Measurements from ENCODE around the gene TBX18.

DNA sequence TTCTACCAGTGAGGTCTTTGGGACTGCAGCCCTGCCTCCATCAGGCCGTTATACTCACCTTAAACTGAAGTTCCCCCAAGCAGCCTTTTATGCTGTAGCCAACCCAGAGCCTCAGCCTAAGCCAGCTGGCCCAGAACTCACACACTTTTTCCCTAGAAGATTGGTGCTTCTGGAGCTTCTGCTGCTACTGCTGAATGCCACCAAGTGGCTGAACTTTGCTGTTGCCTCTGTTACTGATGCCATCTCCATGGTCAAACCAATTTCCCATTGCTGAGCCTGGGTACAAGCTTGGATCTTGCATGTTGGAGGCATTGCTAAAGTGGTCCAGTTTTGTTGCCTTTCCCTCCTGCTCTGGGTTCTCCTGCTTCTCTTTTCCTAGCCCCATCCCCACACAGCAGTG is 15.0 kb upstream of the TBX18 start:
- no peak for TF ChIP-seq RFX5 (IDR thresholded peaks at IDR 0.05; ENCODE audit: low read depth, low read length)
- no peak for TF ChIP-seq TEAD1 (CRISPR knock-in tag; IDR thresholded peaks at IDR 0.05)
